Measurements from ENCODE around the gene LAMA2.

GRCh38 chr6:129284225-129284624 lies 401.3 kb downstream of the LAMA2 start:
- no peak for TF ChIP-seq CTCF (IDR thresholded peaks at IDR 0.05)
- no peak for TF ChIP-seq POLR2A (IDR thresholded peaks at IDR 0.05)
